Neural progenitor cell (in vitro differentiated cells): ENCODE data around the gene TTC39C.

Experiments used
- CTCF ChIP-seq: fragments of 200-600 bp; sonication (generic); IDR thresholded peaks from 2 replicates; pipeline ENCODE4 v1.5.1; 2017; ENCODE audit warnings: antibody characterized with exemption, mild to moderate bottlenecking
- EZH2 ChIP-seq: fragments of 200-600 bp; sonication (generic); IDR thresholded peaks from 2 replicates; pipeline ENCODE4 v1.6.1; 2017; ENCODE audit warnings: antibody characterized with exemption, mild to moderate bottlenecking, moderate library complexity
- EZH2phosphoT487 ChIP-seq: fragments of 200-600 bp; sonication (generic); IDR thresholded peaks from 2 replicates; pipeline ENCODE4 v1.6.1; 2017; ENCODE audit warnings: antibody characterized with exemption

GRCh38 chr18:24130494-24130893 lies 115.9 kb downstream of the TTC39C start:
- TF ChIP-seq EZH2, result no peak
- no peak for TF ChIP-seq CTCF
- TF ChIP-seq EZH2phosphoT487, result no peak
